OCI-LY3 (cell line): ENCODE results near the gene CMTM6.
"Not testable (repeated sequence)": the region's sequence is repeated elsewhere in the genome, so short reads cannot be mapped to it uniquely, and the experiment has no call there.

Experiments used
- H2AFZ ChIP-seq: fragments of 200-600, 300-600 bp; shearing (Covaris generic); 2 replicates; pipeline ENCODE4 v1.6.0; 2014; ENCODE audit warnings: antibody characterized with exemption, low read depth, low read length
- H3K27ac ChIP-seq: fragments of 200-600, 300-600 bp; sonication (generic); 2 replicates; pipeline ENCODE4 v1.5.1; 2014; ENCODE audit warnings: mild to moderate bottlenecking, low read length, moderate library complexity, mixed read lengths
- H3K27me3 ChIP-seq: fragments of 200-600, 300-600 bp; sonication (generic); 2 replicates; pipeline ENCODE4 v1.6.1; 2014; ENCODE audit warnings: low read depth, low read length, mixed read lengths
- H3K36me3 ChIP-seq: fragments of 200-600, 300-600 bp; sonication (generic); replicated peaks from 2 replicates; pipeline ENCODE3; 2014; ENCODE audit warnings: low read depth, low read length, mixed read lengths
- H3K4me1 ChIP-seq: fragments of 300-600, 200-600 bp; sonication (generic); 2 replicates; pipeline ENCODE4 v1.6.1; 2014; ENCODE audit warnings: low read length, mixed read lengths
- H3K4me2 ChIP-seq: fragments of 200-600, 300-600 bp; sonication (generic); 2 replicates; pipeline ENCODE4 v1.6.1; 2014; ENCODE audit warnings: low read length, mixed read lengths
- H3K4me3 ChIP-seq: fragments of 300-600, 200-600 bp; sonication (generic); 2 replicates; pipeline ENCODE4 v1.5.1; 2014; ENCODE audit warnings: antibody characterized with exemption, mild to moderate bottlenecking, low read length, moderate library complexity
- H3K79me2 ChIP-seq: fragments of 300-600, 200-600 bp; shearing (Covaris generic); 2 replicates; pipeline ENCODE4 v1.6.1; 2014; ENCODE audit warnings: mild to moderate bottlenecking, low read length, mixed read lengths
- H3K9ac ChIP-seq: fragments of 300-600, 200-600 bp; shearing (Covaris generic); 2 replicates; pipeline ENCODE4 v1.6.0; 2014; ENCODE audit warnings: mild to moderate bottlenecking, low read length, moderate library complexity
- H3K9me3 ChIP-seq: fragments of 200-600, 300-600 bp; shearing (Covaris generic); 2 replicates; pipeline ENCODE4 v1.6.1; 2014; ENCODE audit warnings: low read length, mixed read lengths; ENCODE audit not compliant: insufficient read depth
- H4K20me1 ChIP-seq: fragments of 200-600, 300-600 bp; sonication (generic); 2 replicates; pipeline ENCODE4 v1.6.1; 2016; ENCODE audit warnings: low read length, mixed read lengths; ENCODE audit not compliant: insufficient read depth
- CTCF ChIP-seq: fragments of 200-600, 300-600 bp; sonication (generic); IDR thresholded peaks from 2 replicates; pipeline ENCODE4 v1.5.1; 2014; ENCODE audit warnings: antibody characterized with exemption, low read length, low read depth
- EZH2phosphoT487 ChIP-seq: fragments of 200-600 bp; shearing (Covaris generic); IDR thresholded peaks from 2 replicates; pipeline ENCODE4 v1.6.1; 2018; ENCODE audit warnings: antibody characterized with exemption, mixed run types, low read depth

Gene CMTM6

GRCh38 chr3:32463415-32463814 lies 39.2 kb downstream of the CMTM6 start:
- H3K27ac ChIP-seq, H3K79me2 ChIP-seq, H3K4me2 ChIP-seq, H4K20me1 ChIP-seq, H3K9me3 ChIP-seq, H2AFZ ChIP-seq, H3K36me3 ChIP-seq, H3K27me3 ChIP-seq, H3K4me3 ChIP-seq, H3K9ac ChIP-seq: not testable (repeated sequence)
- peaks cover 37% of the 10 kb centered on the region for H3K4me1 ChIP-seq

- H3K4me1 ChIP-seq, result peaks cover 38% of the 10 kb centered on the region
- not testable (repeated sequence) for H3K79me2 ChIP-seq, H4K20me1 ChIP-seq, H3K4me3 ChIP-seq, H3K9ac ChIP-seq, H2AFZ ChIP-seq, H3K4me2 ChIP-seq, H3K27ac ChIP-seq, H3K36me3 ChIP-seq, H3K9me3 ChIP-seq, H3K27me3 ChIP-seq
Measured at GRCh38 chr3:32462191-32462986, 40.3 kb downstream of the CMTM6 start.

GRCh38 chr3:32460817-32461496 lies 41.7 kb downstream of the CMTM6 start:
- H3K9ac ChIP-seq, H3K27ac ChIP-seq, H3K9me3 ChIP-seq, H3K79me2 ChIP-seq, H3K36me3 ChIP-seq, H2AFZ ChIP-seq, H3K27me3 ChIP-seq, H4K20me1 ChIP-seq, H3K4me3 ChIP-seq: not testable (repeated sequence)
- Histone ChIP-seq H3K4me1 (peaks cover 31% of the 10 kb centered on the region), H3K4me2 (peak overlapping the region; percentile 56)

GRCh38 chr3:32460031-32460749 lies 42.5 kb downstream of the CMTM6 start:
- Histone ChIP-seq H3K4me1 (peaks cover 31% of the 10 kb centered on the region), H3K27me3 (no peaks in the 10 kb centered on the region), H3K4me2 (peak overlapping the region; percentile 56), H3K36me3 (no peaks in the 10 kb centered on the region), H3K9ac (no peak overlapping the region), H3K27ac (no peak overlapping the region), H4K20me1 (no peaks in the 10 kb centered on the region), H2AFZ (no peak overlapping the region), H3K4me3 (no peak overlapping the region), H3K79me2 (no peaks in the 10 kb centered on the region), H3K9me3 (no peaks in the 10 kb centered on the region)
- no peak for TF ChIP-seq EZH2phosphoT487
- no peak for TF ChIP-seq CTCF

- Histone ChIP-seq H3K4me2 (no peak overlapping the region), H2AFZ (no peak overlapping the region), H3K9ac (no peak overlapping the region), H3K9me3 (no peaks in the 10 kb centered on the region), H4K20me1 (no peaks in the 10 kb centered on the region), H3K36me3 (no peaks in the 10 kb centered on the region), H3K27ac (no peak overlapping the region), H3K4me1 (peaks cover 31% of the 10 kb centered on the region), H3K27me3 (no peaks in the 10 kb centered on the region), H3K4me3 (no peak overlapping the region), H3K79me2 (no peaks in the 10 kb centered on the region)
- TF ChIP-seq CTCF (no peak), EZH2phosphoT487 (no peak)
Measured at GRCh38 chr3:32459450-32459849, 43.2 kb downstream of the CMTM6 start.
